Putamen (tissue), 1 donor: ENCODE data around the gene GGTLC1.
"Not testable (repeated sequence)": the region's sequence is repeated elsewhere in the genome, so short reads cannot be mapped to it uniquely, and the experiment has no call there.

Experiments
- DNase-seq: peaks from one replicate; pipeline ENCODE4 v3.0.0-alpha.2; 2016; ENCODE audit warnings: low spot score

The GGTLC1 gene

DNA sequence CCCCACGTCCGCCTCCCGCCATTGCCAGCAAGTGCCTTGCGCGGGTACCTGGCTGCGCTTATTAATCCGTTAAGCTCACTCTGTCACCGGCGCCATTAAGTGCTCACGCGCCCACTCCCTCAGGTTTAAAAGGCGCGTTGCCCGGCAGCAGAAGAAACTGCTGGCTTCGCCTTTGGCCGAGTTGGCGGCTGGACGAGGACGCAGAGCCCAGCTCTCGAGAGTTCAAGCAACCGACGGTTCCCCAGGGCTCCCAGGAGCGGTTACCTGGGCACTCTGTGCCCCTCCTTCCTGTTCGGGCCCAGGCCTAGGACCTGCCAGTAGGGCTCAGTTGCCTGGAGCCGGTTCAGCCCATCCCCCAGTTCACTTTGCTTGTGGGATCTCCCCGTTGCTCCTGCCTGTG lies at the start of gene GGTLC1:
GGTLC1 (minus strand) TSS at position 219 of the 400 bp plus-strand sequence. CDS start 2,168 bp downstream, outside the sequence.
- DNase-seq, result no peak

DNA sequence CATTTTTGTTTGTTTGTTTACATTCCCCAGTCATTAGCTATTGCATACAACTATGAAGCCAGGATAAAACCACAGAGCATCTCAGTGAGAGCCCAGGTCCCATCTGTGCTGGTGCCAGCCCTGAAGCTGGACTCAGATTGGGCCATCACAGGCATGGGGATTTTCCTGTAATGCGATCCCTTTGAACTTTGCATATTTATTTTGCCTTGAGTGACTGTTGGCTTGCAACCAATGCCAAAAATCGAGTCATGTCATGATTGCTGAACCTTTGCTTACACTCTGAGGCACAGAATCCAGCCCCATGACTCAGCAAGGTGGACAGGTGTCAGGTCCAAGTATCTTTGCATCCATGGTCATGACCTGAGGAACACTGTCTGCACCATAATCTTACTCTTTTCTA lies 46.2 kb upstream of the GGTLC1 start:
- no peak for DNase-seq

DNA sequence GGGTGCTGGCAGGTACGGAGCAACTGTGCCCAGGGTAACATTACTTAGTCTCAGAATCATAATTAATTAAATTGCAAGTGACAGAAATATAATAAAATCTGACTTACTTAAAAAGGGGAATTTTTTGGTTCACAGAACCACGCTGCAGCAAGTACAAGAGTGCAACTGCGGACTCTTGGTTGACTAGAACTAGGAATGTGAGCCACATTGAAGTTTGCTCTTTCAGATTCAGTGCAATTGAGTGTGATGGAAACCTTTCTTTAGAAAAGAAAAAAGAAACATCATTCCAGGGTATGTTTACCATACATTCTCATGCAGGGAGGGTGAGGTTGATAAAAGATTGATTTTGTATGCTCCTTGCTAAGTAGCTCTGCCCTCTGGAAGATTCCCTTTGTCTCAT lies 45.0 kb upstream of the GGTLC1 start:
- DNase-seq, result no peak

DNA sequence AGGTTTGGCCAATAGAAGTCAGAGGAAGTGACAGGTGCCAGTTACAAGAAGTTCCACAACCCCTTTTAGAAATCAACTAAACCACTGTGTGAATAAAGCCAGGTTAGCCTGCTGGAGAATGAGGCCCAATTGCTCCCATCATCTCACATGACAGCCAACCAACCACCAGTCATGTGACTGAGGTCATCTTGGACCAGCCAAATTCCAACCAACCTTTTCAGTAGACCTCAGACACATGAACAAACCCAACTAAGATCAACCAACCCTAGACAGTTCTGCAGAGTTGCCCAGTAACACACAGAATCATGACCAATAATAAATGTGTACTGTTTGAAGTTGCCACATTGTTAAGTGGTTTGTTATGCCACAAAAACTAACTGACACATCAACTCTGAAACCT lies 44.6 kb upstream of the GGTLC1 start:
- no peak for DNase-seq

DNA sequence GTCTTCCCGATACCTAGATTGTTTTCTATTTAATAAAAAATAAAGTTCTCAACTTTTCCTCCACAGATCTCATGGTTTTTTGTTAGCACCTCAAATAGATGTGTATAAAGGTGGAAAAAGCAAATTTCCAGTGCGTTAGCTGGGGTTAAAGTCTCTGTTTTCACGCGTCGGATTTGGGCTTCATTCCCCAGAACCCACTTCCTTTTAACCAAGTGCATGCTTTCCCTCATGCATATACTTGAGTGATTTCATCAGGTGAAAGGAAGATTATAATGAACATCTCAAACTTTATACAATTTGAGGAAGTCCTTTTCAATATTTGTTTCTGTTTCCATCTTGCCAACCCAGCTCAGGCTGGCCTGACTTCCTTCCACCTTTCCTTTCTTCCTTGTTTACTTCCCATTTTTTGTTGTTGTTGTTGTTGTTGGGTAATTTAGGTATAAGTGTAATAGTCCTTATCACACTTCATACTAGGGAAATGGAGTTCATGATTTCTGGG lies 43.9 kb upstream of the GGTLC1 start:
- no peak for DNase-seq

DNA sequence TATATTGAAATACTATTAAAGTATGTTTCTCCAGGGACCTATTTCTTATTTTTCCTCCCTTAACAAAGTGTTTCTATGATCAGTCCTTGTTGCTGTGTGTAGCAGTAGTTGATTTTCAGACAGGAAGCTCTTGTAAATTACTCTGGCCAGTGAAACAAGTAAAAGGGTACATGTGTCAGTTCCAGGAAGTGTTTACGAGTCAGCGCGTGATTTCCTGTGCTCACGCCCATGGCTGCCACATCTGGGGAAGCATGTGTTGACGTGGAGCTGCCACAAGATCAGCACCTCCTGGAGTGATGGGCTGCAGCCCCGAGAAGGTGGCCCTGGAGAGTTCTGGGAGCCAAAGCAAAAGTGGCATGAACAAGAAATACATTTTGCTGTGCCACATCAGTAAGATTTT lies 38.6 kb upstream of the GGTLC1 start:
- DNase-seq, result no peak

DNA sequence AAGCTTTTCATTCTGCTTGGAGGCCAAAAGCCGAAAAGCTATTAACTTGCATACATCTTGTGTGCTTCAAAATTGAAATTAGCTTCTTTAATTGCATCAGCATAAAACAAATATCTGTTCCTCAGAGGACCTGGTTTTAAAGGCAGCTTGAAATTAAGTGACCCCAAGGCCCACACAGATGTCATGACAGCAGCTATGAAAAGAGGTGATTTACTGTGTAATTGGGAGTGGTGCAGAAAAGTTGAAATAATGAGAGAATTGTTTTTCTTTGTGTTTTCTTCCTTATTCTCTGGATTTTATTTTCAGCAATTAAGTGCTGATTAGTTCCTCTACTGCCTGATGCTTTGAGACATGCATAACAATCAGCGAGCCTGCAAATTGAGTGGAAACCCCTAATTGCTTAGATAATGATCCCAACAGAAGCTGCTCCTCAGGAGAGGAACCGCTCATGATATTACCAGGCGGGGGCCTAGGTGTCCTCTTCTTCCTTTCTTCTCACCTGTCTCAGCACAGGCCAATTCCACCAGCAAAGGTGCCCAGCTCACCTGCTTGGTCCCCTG lies 34.1 kb upstream of the GGTLC1 start:
- no peak for DNase-seq

DNA sequence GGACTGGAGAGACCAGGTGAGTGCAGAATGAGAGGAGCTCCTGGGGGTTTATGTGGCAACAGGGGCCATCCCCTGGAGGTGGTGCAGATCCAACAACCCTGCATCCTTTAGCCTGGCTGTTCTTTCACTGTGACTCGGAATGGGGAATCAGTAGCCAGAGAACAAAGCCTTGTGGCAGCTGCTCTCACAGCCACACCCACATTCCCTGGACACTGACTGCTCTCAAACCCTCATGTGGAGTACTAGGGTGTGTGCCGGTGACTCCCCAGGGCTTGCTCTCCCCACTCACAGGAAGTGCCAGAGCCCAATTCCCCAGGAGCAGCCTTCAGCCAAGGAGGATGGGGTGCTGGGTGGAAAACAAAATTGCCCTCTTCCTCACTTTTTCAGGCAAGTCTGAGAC lies 30.2 kb upstream of the GGTLC1 start:
- no peak for DNase-seq

DNA sequence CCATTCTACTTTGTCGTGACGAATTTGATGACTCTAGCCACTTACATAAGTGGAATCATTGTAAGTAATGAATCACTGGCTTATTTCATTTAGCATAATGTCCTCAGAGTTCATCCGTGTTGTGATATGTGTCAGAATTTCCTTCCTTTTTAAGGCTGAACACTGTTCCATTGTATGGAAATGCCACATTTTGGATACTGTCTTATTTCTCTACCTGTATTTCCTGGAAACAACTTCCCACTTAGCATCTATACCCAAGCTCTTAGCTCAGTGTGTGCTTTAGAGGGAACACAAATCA lies 28.8 kb upstream of the GGTLC1 start:
- DNase-seq, result no peak

DNA sequence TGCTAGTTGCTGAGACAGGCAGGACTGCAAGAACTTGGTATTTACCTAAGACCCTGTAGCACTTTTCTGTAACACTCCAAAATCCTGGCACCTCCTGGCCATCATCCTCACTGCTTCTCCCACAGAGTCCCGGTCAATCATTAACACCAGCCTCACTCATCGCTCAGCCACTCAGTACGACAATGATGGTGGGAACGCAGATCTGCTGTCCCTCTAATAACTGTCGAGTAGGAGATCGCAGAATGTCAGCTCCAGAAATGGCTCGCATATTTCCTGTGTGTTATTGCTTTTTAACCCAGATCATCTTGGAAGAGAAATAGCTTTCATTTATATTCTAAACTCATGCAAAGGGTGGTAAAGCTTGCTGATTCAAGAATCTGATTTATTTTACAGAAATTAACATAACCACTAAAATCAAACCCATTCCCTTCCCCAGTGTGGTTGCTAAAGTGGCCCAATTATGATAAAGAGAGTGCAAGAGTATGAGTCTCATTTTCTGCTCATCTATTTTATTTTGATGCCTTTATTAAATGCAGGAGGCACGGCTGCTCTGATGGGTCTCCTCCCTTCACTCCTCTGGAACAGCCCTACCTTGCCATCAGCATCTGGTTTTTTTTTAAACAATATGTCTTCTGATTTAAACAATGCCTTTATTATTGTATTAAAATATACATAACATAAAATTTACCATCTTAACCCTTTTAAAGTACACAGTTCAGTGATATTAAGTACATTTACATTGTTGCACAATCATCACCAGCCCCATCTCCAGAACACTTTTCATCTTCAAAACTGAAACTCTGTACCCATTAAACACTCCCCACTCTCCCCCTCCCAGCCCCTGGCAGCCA lies 28.3 kb upstream of the GGTLC1 start:
- DNase-seq, result no peak

DNA sequence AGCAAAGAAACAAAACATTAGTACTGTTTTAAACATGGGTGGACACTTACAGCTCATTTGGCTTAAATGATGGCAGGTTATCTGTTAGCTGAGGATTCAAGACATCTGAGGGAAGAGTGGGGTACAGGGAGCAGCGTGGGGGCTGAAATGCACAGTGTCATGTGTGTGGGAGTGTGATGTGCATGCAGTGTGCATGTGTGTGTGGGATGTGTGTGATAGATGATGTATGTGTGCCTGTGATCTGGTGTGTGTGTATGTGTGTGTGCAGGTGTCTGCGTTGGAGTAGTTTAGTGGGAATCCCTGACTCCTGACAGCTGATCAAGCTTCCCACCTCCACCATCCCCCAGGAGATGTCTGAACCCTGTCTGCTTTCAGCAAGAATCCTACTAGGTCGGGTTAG lies 25.4 kb upstream of the GGTLC1 start:
- no peak for DNase-seq

DNA sequence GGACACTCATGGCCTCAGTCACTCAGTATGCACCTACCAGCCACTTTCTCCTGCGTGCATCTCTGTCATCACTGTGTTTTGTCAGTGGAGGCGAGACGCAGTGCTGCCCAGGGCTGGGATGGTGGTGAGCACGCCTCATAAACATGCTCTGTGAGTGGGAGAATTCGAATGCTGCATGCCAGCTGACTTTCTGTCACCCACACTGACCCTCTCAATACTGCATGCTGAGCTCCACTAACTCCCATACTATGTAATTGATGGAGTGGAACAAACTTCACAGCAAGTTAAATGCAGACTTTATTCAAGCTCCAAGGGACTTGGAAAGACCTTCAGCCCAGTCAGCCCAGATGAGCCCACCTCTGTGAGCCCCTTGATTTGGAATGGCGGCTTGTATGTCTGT lies 22.7 kb upstream of the GGTLC1 start:
- DNase-seq, result no peak

DNA sequence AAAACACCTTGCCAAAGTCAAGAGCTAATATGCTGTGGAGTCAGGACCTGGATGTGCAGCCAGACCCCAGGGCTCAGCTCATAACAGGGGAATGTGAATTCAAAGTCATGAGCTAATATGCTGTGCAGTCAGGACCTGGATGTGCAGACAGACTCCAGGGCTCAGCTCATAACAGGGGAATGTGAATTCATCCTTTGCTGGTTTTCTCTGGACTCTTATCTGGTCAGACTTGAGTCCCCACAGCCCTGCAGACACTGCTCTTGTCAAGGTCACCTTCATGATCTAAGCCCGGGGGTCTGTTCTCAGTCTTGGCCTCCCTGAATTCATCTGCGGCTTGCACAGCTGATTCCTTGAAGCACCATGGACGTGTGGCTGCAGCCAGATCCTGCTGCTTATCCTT lies 19.2 kb upstream of the GGTLC1 start:
- DNase-seq, result no peak

DNA sequence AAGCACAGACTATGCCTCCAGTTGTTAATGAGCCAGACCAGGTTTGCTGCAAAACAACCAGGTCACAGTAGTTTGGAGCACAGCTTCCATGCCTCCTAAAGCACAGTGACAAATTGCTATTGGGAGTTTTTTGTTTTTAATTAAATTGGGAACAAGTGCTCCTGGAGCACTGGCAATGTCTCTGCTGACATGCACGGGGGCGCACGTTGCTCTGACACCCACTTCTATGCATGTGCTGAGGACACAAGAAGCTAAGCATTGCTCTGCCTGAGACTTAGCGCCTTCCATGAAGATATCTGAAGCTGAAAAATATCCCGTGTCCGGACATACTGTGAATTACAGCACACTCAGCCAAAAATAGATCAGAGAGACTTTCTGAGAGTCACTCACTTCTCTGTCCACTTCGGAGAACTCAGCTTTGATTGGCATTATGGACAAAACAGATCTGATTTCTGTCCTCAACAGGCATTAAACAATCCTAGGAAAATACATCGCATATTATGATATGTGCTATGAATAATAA lies 18.6 kb upstream of the GGTLC1 start:
- peak; percentile 25 for DNase-seq

DNA sequence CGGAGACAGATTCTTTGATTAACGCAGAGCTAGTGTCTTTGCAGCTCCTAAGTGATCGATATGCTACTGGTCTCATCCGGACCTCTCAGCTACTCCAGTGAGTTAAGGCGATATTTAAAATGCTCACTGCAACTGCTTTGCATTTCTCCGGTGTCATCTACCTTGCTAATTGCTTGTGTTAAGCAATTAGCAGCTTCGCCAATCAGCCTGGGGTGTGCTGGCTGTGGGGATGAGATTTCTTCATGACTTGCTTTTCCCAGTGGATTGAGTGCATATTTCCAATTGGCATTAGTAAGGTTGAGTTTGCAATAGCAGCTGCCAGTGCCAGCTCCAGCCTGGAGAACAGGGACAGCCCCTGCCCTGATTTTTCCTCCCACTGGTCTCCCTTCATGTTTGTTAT lies 18.0 kb upstream of the GGTLC1 start:
- no peak for DNase-seq

DNA sequence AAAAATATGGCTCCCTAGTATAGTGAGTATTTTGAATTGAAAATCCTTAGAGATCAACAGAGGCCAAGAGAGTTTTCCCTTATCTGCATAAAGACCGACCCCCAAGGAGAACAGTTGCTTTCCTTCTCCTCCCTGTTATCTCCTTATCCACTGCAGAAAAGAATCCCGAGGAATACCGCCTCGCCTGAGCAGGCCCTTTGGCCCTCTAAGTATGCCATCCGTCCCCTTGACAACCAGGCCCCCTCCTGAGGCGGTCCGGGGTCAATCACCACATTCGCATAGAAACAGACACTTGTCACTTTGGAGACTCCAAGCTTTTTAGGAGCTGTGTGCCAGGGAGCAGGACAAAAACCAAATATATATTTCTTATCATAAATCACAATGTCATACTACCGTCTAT lies 15.9 kb upstream of the GGTLC1 start:
- DNase-seq, result no peak

DNA sequence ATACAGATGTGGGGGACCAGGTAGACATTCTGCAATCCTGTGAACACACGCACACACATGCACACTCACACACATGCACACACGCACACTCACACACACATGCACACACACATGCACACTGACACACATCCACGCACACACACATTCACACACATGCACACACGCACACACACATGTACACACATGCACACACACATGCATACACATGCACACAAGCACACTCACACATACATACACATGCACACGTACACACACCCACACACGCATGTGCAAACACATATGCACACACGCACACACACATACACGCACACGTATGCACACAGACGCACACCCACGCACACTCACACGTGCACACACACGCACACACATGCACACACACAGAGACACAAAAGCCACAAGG lies 14.3 kb upstream of the GGTLC1 start:
- DNase-seq, result no peak

DNA sequence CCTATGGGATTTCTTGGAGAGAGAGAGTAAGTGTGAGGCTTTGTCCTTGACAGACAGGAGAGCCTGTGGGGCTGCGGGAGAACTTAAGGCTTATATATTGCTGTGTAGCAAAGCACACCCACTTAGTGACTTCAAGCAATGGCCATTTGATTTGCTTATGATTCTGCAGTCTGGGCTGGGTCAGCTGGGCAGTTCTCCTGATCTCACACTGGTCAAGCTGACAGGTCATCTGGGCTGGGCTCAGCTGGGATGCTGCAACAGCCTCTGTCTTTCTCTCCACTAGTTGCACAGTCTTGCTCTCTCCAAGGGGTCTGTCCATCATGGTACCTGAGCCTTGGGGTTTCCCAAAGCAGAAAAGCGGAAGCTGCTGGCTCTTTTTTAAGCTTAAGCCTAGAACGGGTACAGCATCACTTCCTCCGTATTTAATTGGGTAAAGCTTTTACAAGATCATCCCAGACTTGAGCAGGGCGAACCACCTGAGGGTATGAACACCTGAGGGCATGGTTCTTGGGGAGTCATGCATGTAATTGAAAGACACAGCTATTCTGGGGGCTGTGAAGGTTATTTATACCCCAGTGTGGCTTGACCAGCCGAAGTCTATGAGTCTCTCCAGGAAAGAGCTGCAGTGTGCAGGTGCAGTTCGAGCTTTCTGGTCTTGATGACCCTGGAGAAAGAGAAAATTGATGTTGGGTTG lies 13.3 kb upstream of the GGTLC1 start:
- DNase-seq, result no peak

DNA sequence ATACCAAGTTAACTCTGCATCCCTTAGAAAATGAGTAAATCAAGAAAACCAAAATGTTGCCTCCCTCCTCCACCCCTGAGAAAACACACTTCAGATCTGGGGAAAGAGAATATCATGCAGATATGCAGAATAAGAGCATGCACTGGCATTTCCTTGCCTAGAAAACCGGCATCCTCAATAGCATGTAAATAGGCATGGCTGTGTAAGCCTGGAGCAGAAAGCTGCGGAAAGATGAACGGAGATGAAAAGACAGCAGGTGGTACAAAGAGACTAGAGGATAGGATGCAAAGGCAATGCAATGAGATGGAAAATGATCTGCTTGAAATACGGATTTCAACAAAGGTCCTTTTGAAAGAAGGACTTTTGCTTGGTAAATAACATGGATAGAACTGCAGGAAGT lies 10.3 kb upstream of the GGTLC1 start:
- DNase-seq, result no peak

DNA sequence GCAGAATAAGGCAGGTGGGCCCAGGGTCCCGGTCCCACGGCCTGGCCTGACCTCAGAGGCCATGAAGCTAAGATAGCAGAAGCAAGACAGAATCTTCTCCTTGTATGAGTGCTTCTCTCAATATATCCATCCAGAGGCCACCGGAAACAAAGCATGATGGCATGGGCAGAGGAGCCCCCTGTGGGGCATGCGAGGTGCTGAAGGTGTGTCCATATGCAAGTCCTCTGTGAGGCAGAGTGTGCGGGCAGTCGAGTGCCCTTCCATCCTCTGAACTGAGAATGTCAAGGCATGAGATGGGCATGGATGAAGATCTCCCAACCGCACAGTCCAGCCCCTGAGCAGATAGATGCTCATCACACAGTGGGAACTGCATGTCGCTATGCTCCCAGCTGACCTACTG lies 9.8 kb upstream of the GGTLC1 start:
- no peak for DNase-seq

DNA sequence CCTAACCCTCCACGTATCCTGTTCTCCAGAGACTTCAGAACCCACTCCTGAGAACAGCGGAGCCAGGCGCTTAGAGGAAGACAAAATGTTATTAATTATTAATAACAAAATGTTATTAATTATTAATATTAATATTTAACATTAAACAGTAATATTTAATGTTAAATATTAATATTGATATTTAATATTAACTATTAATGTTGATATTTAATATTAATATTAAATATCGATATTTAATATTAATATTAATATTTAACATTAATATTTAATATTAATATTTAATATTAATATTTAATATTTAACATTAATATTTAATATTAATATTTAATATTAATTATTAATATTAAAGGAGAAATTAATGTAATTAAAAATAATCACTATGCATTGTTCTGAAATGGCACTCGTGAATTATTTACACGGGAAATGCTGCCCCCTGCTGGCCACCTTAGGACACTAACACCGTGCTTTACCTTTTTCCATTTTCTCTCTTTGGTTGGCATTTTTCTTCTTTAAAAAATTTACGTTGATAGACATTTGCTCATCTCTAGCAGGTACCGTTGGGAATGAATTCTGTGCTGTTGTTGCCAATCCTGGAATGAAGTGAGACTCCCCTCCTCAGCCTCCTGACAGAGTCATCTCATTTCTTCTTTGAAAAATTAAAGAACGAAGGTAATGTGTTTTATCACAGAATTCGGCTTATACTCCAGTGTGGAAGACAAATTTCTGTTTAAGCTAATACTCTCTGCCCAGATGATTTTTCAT lies 7.5 kb upstream of the GGTLC1 start:
- peak; percentile 13 for DNase-seq

DNA sequence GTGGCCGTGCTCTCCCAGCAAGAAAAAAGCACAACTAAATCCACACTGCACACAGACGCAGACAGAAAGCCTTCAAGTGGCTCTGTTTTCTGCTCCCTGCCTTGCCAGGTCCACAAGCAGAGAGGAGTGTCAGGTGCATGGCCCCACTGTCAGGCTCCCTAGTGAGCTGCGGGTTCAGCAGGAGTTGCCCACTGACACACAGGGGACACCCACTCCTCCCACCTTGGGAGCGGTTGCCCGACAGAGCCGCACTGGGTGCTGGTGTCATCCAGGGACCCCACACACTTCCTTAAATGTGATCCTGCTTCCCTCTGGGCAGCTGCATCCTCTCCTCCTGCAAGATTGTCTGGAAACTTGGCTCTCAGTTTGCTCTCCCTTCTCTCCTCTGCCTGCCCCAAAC lies 6.7 kb upstream of the GGTLC1 start:
- DNase-seq, result not testable (repeated sequence)
